T-cell (primary cell): ENCODE results near the gene CDK4. TPM values are rescaled to one million over a fixed set of nuclear protein-coding genes. Genes with fewer than 3 reads are reported as not detected.

Experiments used
- ATAC-seq, 4 experiments: fragments of 200-7000 bp in 3 of 4; fragments of 150-1000 bp in 1 of 4; cut with Tn5 transposase; replicated peaks in 1 of 4; 1 replicate in 3 of 4; 2 replicates in 1 of 4; pipeline ENCODE4 v1.10.0; 2021; ENCODE audit warnings: moderate library complexity in 3 of 4, mild to moderate bottlenecking in 2 of 4, moderate number of reproducible peaks in 1 of 4
- CTCF ChIA-PET, 2 donors: fragments of 300-600 bp; sonication (Branson Sonifier 250); formaldehyde crosslinking; loops; one replicate each; lab custom pipeline; 2022; ENCODE audit warnings: antibody characterized with exemption in 2 of 2; lab: Charles Lee
- POLR2A ChIA-PET, 2 donors: fragments of 300-600 bp; sonication (Branson Sonifier 250); formaldehyde crosslinking; loops; one replicate each; lab custom pipeline; 2022; ENCODE audit warnings: antibody characterized with exemption in 2 of 2; lab: Charles Lee
- DNase-seq, 35 experiments: peaks; one replicate each; pipeline versions ENCODE4 v3.0.0 to v3.0.0-alpha.2; 2013 to 2023
- H3K27ac ChIP-seq: one replicate; pipeline ENCODE4 v1.5.1; 2013; ENCODE audit warnings: low read length
- H3K27me3 ChIP-seq, 2 experiments: replicated peaks in 1 of 2; 1 replicate in 1 of 2; 2 replicates in 1 of 2; pipeline versions ENCODE4 v1.6.1 to v1.7.0; 2013; ENCODE audit warnings: low read length in 1 of 2, mixed read lengths in 1 of 2; ENCODE audit not compliant: control insufficient read depth in 2 of 2, insufficient read depth in 2 of 2; ENCODE audit errors: extremely low read depth in 1 of 2
- H3K36me3 ChIP-seq, 2 donors: 1 replicate in 1 of 2; 2 replicates in 1 of 2; pipeline versions ENCODE4 v1.6.1 to v1.7.0; 2013; ENCODE audit warnings: low read length in 1 of 2; ENCODE audit not compliant: control insufficient read depth in 2 of 2, insufficient read depth in 1 of 2; ENCODE audit errors: extremely low read depth in 1 of 2
- H3K4me1 ChIP-seq, 2 experiments: 1 replicate in 1 of 2; 2 replicates in 1 of 2; pipeline versions ENCODE4 v1.6.1 to v1.7.0; 2013; ENCODE audit warnings: low read length in 2 of 2, mixed read lengths in 1 of 2; ENCODE audit not compliant: insufficient read depth in 2 of 2, control insufficient read depth in 1 of 2; ENCODE audit errors: extremely low read depth in 1 of 2
- H3K4me3 ChIP-seq, 2 donors: 1 replicate in 1 of 2; 2 replicates in 1 of 2; pipeline versions ENCODE4 v1.5.1 to v1.7.0; 2013; ENCODE audit warnings: mild to moderate bottlenecking in 2 of 2, low read length in 1 of 2, moderate library complexity in 1 of 2; ENCODE audit not compliant: control insufficient read depth in 1 of 2; ENCODE audit errors: extremely low read depth in 1 of 2
- H3K9me3 ChIP-seq: 2 replicates; pipeline ENCODE4 v1.7.0; 2013
- H3K27ac Mint-ChIP-seq, 2 donors: one replicate each; pipeline ENCODE4 v1.8.0; 2020 to 2021; ENCODE audit warnings: mild to moderate bottlenecking in 2 of 2, mixed read lengths in 2 of 2
- H3K27me3 Mint-ChIP-seq, 2 donors: one replicate each; pipeline ENCODE4 v1.8.0; 2021 to 2022; ENCODE audit warnings: mixed read lengths in 2 of 2
- H3K36me3 Mint-ChIP-seq: one replicate; pipeline ENCODE4 v1.8.0; 2021; ENCODE audit warnings: mixed read lengths
- H3K4me1 Mint-ChIP-seq, 3 donors: one replicate each; pipeline ENCODE4 v1.8.0; 2020 to 2022; ENCODE audit warnings: mixed read lengths in 3 of 3, mild to moderate bottlenecking in 1 of 3
- H3K4me3 Mint-ChIP-seq, 3 donors: one replicate each; pipeline ENCODE4 v1.8.0; 2020 to 2022; ENCODE audit warnings: mild to moderate bottlenecking in 3 of 3, mixed read lengths in 3 of 3, moderate library complexity in 3 of 3
- H3K9me3 Mint-ChIP-seq, 3 donors: one replicate each; pipeline ENCODE4 v1.8.0; 2020 to 2022; ENCODE audit warnings: mixed read lengths in 3 of 3
- WGBS: methylation state at CpG from one replicate; pipeline ENCODE4 v1.1.5; 2013; ENCODE audit warnings: missing lambda C conversion rate; ENCODE audit not compliant: insufficient coverage; 5-methylcytosine and 5-hydroxymethylcytosine counted together
- total RNA-seq, 35 experiments: library from RNA in 6 of 35; stranded (reverse) in 6 of 35; fragments of 120-200 nt in 1 of 35; gene quantifications; one replicate each; pipeline versions ENCODE4 v1.2.1 to v1.2.4 and lab custom pipeline; 2013 to 2026

The CDK4 gene
- total RNA-seq, 5 donors from 2014 or later (not counting 1 experiment from before 2014, with no cell fraction given): 24.1 to 53.9 (median 46.2) TPM

DNA sequence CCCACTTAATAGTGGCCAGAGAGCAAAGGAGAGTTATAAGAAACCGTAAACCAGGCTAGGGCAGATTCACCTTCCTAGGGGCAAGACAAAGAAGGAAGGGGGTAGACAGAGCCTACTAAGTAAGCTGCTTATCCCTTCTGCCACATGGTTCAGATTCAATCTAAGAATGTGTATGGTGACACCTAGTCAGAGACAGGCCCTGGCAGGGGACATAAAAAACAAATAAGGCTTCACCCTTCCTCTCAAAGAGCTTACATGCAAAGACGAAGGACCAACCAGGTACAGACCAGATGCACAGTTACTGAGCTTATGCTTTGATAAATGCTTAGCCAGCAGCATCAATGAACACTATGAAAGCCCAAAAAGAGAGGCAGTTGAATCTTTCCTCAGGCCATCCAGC, 10.4 kb upstream of the CDK4 start:
- 86% methylated on average over 1 of the region's 2 CpGs for WGBS
- H3K27me3 Mint-ChIP-seq: peaks cover 16 to 35% of the 10 kb centered on the region in 2 donors

DNA sequence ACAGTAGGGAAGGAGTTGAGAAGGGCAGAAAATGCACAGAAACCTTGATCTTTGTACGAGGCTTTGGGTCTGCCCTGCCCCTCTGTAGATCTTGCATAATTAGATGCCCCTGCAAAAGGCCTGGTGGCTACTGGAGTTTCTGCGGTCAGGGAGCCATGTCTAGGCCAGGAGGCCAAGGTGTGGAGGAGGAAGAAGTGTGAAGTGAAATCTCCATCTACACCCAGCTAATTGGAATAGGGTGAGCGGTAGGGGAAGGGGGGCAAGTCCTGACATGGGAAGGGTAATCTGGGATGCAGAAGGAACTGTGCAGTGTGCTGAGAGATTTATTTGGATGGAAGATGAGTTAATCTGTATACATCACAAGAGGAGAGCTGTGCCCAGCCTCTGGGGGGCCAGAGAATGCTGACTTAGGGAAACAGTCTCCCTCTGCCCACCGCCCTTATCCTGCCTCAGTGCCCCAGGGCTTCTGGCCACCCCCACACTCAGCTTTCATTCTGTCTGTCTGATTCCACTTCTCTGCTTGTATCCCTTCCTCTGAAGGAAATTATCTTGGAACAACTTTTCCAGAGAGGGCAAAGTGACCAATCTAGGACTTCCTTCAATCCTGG, 9.4 kb upstream of the CDK4 start:
- Histone ChIP-seq H3K27me3 (peaks cover 10 to 26% of the 10 kb centered on the region in 2 experiments), H3K4me1 (peaks cover 9 to 37% of the 10 kb centered on the region in 2 experiments), H3K4me3 (no peak overlapping the region), H3K9me3 (no peaks in the 10 kb centered on the region), H3K36me3 (peaks cover 7 to 20% of the 10 kb centered on the region in 2 donors), H3K27ac (no peak overlapping the region)
- DNase-seq (no peak), ATAC-seq (no peak)
- ChIA-PET CTCF (interaction anchor here (0.6 to 1.3 kb wide), 4 partner anchors 13 to 142 kb away, joined by 3 to 5 read pairs (median 3); partner anchors contain the start of gene TSPAN31 (in 1 of the 2)), POLR2A (no interaction called here)
- Mint-ChIP-seq H3K4me1 (peaks cover 40 to 54% (median 47%) of the 10 kb centered on the region in 3 donors), H3K36me3 (peaks cover 15% of the 10 kb centered on the region), H3K9me3 (no peaks in the 10 kb centered on the region), H3K27me3 (peaks cover 13 to 28% of the 10 kb centered on the region in 2 donors), H3K27ac (no peak overlapping the region), H3K4me3 (no peak overlapping the region)
- 88% methylated on average over 1 of the region's 4 CpGs for WGBS

More for the DNA sequence above, 10.4 kb upstream of the CDK4 start:
- H3K4me1 Mint-ChIP-seq: peaks cover 38 to 53% (median 43%) of the 10 kb centered on the region in 3 donors
- DNase-seq (no peak), ATAC-seq (no peak)
- H3K4me3 Mint-ChIP-seq: no peak overlapping the region
- ChIA-PET POLR2A (no interaction called here), CTCF (interaction anchor here (1.2 to 1.6 kb wide), 3 partner anchors 19 to 141 kb away, joined by 3 read pairs; no protein-coding TSS in a partner anchor)
- H3K4me3 ChIP-seq: no peak overlapping the region
- no peak overlapping the region for H3K27ac ChIP-seq
- H3K36me3 ChIP-seq: peaks cover 7 to 20% of the 10 kb centered on the region in 2 donors
- no peak overlapping the region for H3K27ac Mint-ChIP-seq
- H3K9me3 Mint-ChIP-seq: no peaks in the 10 kb centered on the region
- peaks cover 12% of the 10 kb centered on the region for H3K36me3 Mint-ChIP-seq
- peaks cover 19 to 35% of the 10 kb centered on the region in 2 experiments for H3K27me3 ChIP-seq
- no peaks in the 10 kb centered on the region for H3K9me3 ChIP-seq
- peaks cover 9 to 35% of the 10 kb centered on the region in 2 experiments for H3K4me1 ChIP-seq

DNA sequence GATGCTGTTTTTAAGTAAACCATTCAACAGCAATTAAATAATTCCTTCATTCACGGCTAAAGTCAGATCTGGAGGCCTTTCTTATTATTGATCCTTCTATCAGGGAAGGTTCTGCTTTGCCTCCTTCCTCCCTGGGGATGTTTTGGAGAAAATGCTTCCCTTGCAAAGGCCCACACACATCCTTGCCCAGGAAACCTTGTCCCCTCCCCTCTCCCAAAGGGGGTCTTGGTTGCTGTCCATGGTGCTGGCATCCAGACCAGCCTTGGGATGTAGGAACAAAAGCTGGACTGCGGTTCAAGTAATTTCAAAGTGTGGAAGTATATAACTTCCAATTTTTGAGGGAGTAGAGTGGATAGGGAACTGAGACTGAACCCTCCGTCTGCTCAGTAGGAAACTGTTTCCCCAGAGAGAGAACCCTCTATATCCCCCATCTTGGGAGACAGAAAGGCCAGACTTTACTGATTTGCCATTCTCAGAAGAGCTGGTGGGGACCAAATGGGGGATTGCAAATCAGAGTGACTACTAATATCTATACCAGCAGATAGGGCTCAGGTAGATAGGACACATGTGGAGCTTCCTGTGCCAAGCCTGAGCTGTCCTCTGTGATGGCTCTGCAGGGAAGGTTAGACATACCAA, 8.4 kb upstream of the CDK4 start:
- Histone ChIP-seq H3K4me1 (peaks cover 11 to 35% of the 10 kb centered on the region in 2 experiments), H3K27ac (no peak overlapping the region), H3K9me3 (no peaks in the 10 kb centered on the region), H3K36me3 (peaks cover 7 to 20% of the 10 kb centered on the region in 2 donors), H3K27me3 (peaks cover 5 to 16% of the 10 kb centered on the region in 2 experiments), H3K4me3 (no peak overlapping the region)
- Mint-ChIP-seq H3K9me3 (no peaks in the 10 kb centered on the region), H3K27ac (no peak overlapping the region), H3K27me3 (peaks cover 9 to 19% of the 10 kb centered on the region in 2 donors), H3K4me3 (no peak overlapping the region), H3K36me3 (peaks cover 15% of the 10 kb centered on the region), H3K4me1 (peaks cover 39 to 51% (median 46%) of the 10 kb centered on the region in 3 donors)
- WGBS: no CpG with 5 or more reads among the region's 3 CpGs
- DNase-seq (no peak), ATAC-seq (no peak)
- POLR2A ChIA-PET: no interaction called here
- CTCF ChIA-PET: interaction anchor here (0.6 to 2.1 kb wide), 3 partner anchors 15 to 144 kb away, joined by 3 to 8 read pairs (median 8); no protein-coding TSS in a partner anchor

DNA sequence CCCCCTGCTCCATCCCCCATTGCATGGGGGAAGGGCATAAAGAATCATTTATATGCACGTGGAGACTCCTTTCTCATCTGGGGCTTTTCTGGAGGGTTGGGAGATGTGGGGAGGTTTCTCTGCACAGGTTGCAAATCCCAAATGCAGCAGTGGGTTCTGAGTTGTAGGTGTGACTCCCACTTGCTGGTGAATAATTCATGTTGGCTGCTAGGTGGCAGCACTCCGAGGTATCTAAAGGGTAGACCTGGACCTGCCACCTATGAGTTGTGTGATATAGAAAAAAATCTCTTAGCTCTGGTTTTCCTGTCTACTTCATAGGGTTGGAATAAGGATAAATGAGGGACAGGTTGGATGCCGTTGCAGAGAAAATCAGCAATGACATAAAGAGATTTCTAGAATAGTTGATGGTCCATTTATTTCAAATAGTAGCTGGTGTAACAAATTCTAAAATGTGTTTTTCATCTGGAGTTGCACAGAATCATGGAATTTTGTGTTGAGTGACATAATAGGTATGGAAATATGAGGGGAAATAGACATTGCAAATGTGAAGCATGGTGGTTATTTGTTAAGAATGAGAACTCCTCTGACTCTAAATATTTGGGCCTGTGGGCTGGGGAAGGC, 7.4 kb upstream of the CDK4 start:
- Histone ChIP-seq H3K4me3 (no peak overlapping the region), H3K36me3 (peaks cover 7 to 20% of the 10 kb centered on the region in 2 donors), H3K27me3 (peaks cover 3 to 6% of the 10 kb centered on the region in 2 experiments), H3K9me3 (no peaks in the 10 kb centered on the region), H3K4me1 (peaks cover 7 to 28% of the 10 kb centered on the region in 2 experiments), H3K27ac (no peak overlapping the region)
- H3K27me3 Mint-ChIP-seq: peaks cover 9 to 11% of the 10 kb centered on the region in 2 donors
- peak overlapping the region; percentile 11 to 46 for H3K27ac Mint-ChIP-seq
- DNase-seq (peak in 21 of 35 experiments; percentile 31 to 69 (median 47)), ATAC-seq (no peak)
- peaks cover 15% of the 10 kb centered on the region for H3K36me3 Mint-ChIP-seq
- no peaks in the 10 kb centered on the region for H3K9me3 Mint-ChIP-seq
- 40% methylated on average over 1 of the region's 3 CpGs for WGBS
- peaks cover 33 to 45% (median 40%) of the 10 kb centered on the region in 3 donors for H3K4me1 Mint-ChIP-seq
- ChIA-PET POLR2A (interaction anchor here in 1 of 2 donors (0.6 to 1.3 kb wide), 2 partner anchors 13 to 14 kb away, joined by 3 to 4 read pairs; partner anchors contain the start of genes EEF1AKMT3 and METTL1), CTCF (interaction anchor here (0.5 to 2.1 kb wide), 19 partner anchors 16 to 685 kb away, joined by 3 to 9 read pairs (median 4); partner anchors contain the start of gene TSFM (in 1 of the 2))
- H3K4me3 Mint-ChIP-seq: no peak overlapping the region

DNA sequence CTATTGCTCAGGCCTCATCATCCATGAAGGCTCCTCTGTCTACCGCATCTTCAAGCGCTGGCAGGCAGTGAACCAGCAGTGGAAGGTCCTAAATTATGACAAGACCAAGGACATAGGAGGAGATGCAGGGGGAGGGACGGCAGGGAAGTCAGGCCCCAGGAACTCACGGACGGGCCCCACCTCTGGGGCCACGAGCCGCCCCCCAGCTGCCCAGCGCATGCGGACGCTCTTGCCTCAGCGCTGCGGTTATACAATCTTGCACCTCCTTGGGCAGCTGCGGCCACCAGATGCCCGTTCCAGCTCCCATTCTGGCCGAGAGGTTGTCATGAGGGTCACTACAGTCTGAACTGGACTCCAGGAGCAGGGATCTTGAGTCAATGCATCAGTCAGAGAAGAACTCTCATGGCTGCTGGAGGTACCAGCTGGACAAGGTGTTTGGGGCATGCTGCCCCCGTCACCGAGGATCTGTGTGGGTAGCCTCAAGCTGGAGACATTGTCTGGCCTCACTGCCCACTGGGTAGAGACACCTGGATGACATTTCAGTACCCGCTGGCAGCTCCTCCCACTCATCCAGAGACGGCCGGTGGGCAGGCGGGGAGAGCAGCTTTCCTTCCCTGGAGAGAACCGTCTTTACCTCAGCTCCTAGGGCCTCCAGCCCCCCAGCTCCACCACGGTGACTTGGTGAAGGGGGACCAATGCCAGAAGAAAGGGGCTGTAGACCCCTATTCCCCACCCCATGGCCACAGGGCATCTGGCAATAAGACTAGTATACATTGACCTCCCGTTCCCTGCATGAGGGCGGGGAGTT, 6.6 kb upstream of the CDK4 start:
- peaks cover 36 to 45% (median 42%) of the 10 kb centered on the region in 3 donors for H3K4me1 Mint-ChIP-seq
- H3K4me3 ChIP-seq: no peak overlapping the region
- peaks cover 0 to 2% of the 10 kb centered on the region in 2 experiments for H3K27me3 ChIP-seq
- no peaks in the 10 kb centered on the region for H3K9me3 ChIP-seq
- ATAC-seq (no peak), DNase-seq (no peak)
- CTCF ChIA-PET: interaction anchor here (0.5 to 2.1 kb wide), 14 partner anchors 16 to 1925 kb away, joined by 3 to 9 read pairs (median 4); partner anchors contain the start of genes CTDSP2 (in 1 of the 2) and TSFM (in 1 of the 2)
- H3K36me3 ChIP-seq: peaks cover 7 to 20% of the 10 kb centered on the region in 2 donors
- H3K27ac Mint-ChIP-seq: no peak overlapping the region
- peaks cover 15% of the 10 kb centered on the region for H3K36me3 Mint-ChIP-seq
- 98% methylated on average over 11 of the region's 25 CpGs for WGBS
- peaks cover 14 to 32% of the 10 kb centered on the region in 2 experiments for H3K4me1 ChIP-seq
- H3K27me3 Mint-ChIP-seq: peaks cover 4% of the 10 kb centered on the region in 2 donors
- H3K27ac ChIP-seq: no peak overlapping the region
- H3K4me3 Mint-ChIP-seq: no peak overlapping the region
- POLR2A ChIA-PET: interaction anchor here in 1 of 2 donors (0.6 to 1.3 kb wide), 2 partner anchors 13 to 15 kb away, joined by 3 to 4 read pairs; partner anchors contain the start of genes EEF1AKMT3 and METTL1
- H3K9me3 Mint-ChIP-seq: no peaks in the 10 kb centered on the region
